Measurements from ENCODE around the gene NCOA3.

DNA sequence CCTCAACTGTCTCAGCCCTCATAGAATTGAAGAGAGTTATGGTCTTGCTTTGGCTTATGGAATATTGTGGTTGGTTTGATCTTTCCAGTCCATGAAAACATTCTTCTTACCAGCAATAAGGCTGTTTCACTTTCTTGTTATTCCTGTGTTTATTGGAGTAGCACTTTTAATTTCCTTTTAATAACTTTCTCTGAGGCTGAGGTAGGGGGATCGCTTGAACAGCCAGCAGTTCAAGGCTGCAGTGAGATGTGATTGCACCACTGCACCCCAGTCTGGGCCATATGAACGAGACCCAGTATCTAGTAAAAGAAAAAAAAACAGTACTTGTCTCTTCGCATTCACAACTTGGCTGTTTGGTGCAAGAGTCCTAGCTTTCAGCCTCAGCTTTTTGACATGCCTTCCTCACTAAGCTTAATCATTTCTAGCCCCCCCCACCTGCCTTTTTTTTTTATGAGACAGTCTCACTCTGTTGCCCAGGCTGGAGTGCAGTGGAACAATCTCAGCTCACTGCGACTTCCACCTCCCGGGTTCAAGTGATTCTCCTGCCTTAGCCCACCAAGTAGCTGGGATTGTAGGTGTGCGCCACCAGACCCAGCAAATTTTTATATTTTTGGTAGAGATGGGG, 70.5 kb downstream of the NCOA3 start:
- TF ChIP-seq CREM (IDR thresholded peaks at IDR 0.05; ENCODE audit: low read depth) (no peak), BHLHE40 (IDR thresholded peaks at IDR 0.05; ENCODE audit: borderline replicate concordance in 1 of 2, low read depth in 2 of 2, low read length in 1 of 2) (no peak), FOS (IDR thresholded peaks at IDR 0.05; ENCODE audit: borderline replicate concordance, extremely low read depth, insufficient read length) (no peak)
- TF ChIP-seq, protein P1, sequence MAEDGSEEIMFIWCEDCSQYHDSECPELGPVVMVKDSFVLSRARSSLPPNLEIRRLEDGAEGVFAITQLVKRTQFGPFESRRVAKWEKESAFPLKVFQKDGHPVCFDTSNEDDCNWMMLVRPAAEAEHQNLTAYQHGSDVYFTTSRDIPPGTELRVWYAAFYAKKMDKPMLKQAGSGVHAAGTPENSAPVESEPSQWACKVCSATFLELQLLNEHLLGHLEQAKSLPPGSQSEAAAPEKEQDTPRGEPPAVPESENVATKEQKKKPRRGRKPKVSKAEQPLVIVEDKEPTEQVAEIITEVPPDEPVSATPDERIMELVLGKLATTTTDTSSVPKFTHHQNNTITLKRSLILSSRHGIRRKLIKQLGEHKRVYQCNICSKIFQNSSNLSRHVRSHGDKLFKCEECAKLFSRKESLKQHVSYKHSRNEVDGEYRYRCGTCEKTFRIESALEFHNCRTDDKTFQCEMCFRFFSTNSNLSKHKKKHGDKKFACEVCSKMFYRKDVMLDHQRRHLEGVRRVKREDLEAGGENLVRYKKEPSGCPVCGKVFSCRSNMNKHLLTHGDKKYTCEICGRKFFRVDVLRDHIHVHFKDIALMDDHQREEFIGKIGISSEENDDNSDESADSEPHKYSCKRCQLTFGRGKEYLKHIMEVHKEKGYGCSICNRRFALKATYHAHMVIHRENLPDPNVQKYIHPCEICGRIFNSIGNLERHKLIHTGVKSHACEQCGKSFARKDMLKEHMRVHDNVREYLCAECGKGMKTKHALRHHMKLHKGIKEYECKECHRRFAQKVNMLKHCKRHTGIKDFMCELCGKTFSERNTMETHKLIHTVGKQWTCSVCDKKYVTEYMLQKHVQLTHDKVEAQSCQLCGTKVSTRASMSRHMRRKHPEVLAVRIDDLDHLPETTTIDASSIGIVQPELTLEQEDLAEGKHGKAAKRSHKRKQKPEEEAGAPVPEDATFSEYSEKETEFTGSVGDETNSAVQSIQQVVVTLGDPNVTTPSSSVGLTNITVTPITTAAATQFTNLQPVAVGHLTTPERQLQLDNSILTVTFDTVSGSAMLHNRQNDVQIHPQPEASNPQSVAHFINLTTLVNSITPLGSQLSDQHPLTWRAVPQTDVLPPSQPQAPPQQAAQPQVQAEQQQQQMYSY (CRISPR knock-in tag; IDR thresholded peaks at IDR 0.05), result no peak

All from GM12878 (cell line).